Body of pancreas (tissue), 4 donors: Measurements from ENCODE around the gene PEPD. TPM values are rescaled to one million over a fixed set of nuclear protein-coding genes. Genes with fewer than 3 reads are reported as not detected.

Experiments
- ATAC-seq: fragments of 150-250 bp; one replicate; pipeline ENCODE4 v1.9.1; 2016
- DNase-seq, 4 donors: peaks; one replicate each; pipeline ENCODE4 v3.0.0-alpha.2; 2019
- H3K27ac ChIP-seq, 4 donors: fragments of 200-600 bp; sonication (generic); 1 replicate in 3 of 4; 2 replicates in 1 of 4; pipeline versions ENCODE4 v1.5.1 to v1.6.1; 2016 to 2019; ENCODE audit warnings: mild to moderate bottlenecking in 1 of 4, mixed read lengths in 1 of 4, moderate library complexity in 1 of 4
- H3K27me3 ChIP-seq, 2 donors: fragments of 200-600 bp; sonication (generic); one replicate each; pipeline ENCODE4 v1.6.0; 2016; ENCODE audit warnings: mild to moderate bottlenecking in 1 of 2
- H3K36me3 ChIP-seq, 2 donors: fragments of 200-600 bp; sonication (generic); replicated peaks in 1 of 2; 2 replicates each; pipeline ENCODE4 v1.5.1; 2016; ENCODE audit warnings: low read depth in 2 of 2; ENCODE audit not compliant: insufficient read depth in 1 of 2
- H3K4me1 ChIP-seq: fragments of 200-600 bp; sonication (generic); one replicate; pipeline ENCODE4 v1.6.0; 2016
- H3K4me3 ChIP-seq, 2 donors: fragments of 200-600 bp; sonication (generic); 1 replicate in 1 of 2; 2 replicates in 1 of 2; pipeline ENCODE4 v1.5.1; 2016 to 2019
- H3K9me3 ChIP-seq, 3 donors: fragments of 200-600 bp; sonication (generic); 1 replicate in 2 of 3; 2 replicates in 1 of 3; pipeline ENCODE4 v1.5.1; 2016
- CTCF ChIP-seq, 7 experiments: fragments of 450-650 bp in 4 of 7; fragments of 200-600 bp in 3 of 7; sonication (generic) in 3 of 7; IDR thresholded peaks; one replicate each; pipeline ENCODE4 v1.5.1; 2016 to 2019; ENCODE audit warnings: antibody characterized with exemption in 7 of 7
- POLR2A ChIP-seq, 3 donors: fragments of 450-650 bp; IDR thresholded peaks; one replicate each; pipeline ENCODE4 v1.6.1; 2016; ENCODE audit warnings: antibody characterized with exemption in 3 of 3, mild to moderate bottlenecking in 2 of 3
- WGBS, 2 donors: methylation state at CpG; one replicate each; pipeline ENCODE4 v1.1.5; 2017; 5-methylcytosine and 5-hydroxymethylcytosine counted together
- intact Hi-C: fragments of 100-400 bp; cut with DNase I; formaldehyde crosslinking; loops from one replicate; pipeline ENCODE4 v1.15.1; 2023
- total RNA-seq, 2 donors: library from RNA; depleted of rRNA; stranded (reverse); fragments of >200 nt; gene quantifications; one replicate each; pipeline ENCODE4 v1.1.0, GENCODE V29; 2016

The PEPD gene
- total RNA-seq, 2 donors from 2014 or later: 33.2 to 54.7 TPM

GRCh38 chr19:33435706-33436359 is 85.8 kb downstream of the PEPD start:
- DNase-seq (no peak), ATAC-seq (no peak)
- H3K36me3 ChIP-seq: no peaks in the 10 kb centered on the region
- H3K9me3 ChIP-seq: no peaks in the 10 kb centered on the region
- H3K27me3 ChIP-seq: no peaks in the 10 kb centered on the region
- WGBS, 2 donors: 87 to 90% methylated on average over 10 to 11 of the region's 11 CpGs
- TF ChIP-seq POLR2A (IDR thresholded peaks at IDR 0.05) (no peak), CTCF (IDR thresholded peaks at IDR 0.05) (no peak)
- no peaks in the 10 kb centered on the region for H3K4me1 ChIP-seq
- no peak overlapping the region for H3K4me3 ChIP-seq
- no peak overlapping the region for H3K27ac ChIP-seq
- intact Hi-C loops: no loop called here

GRCh38 chr19:33434886-33435705 is 86.5 kb downstream of the PEPD start:
- H3K27ac ChIP-seq: no peak overlapping the region
- DNase-seq (no peak), ATAC-seq (no peak)
- H3K36me3 ChIP-seq: no peaks in the 10 kb centered on the region
- intact Hi-C loops: loop anchor here (5.0 kb wide), 1 partner anchor 337 kb away; no protein-coding TSS in a partner anchor
- no peaks in the 10 kb centered on the region for H3K9me3 ChIP-seq
- WGBS, 2 donors: 77 to 86% methylated on average over 18 to 28 of the region's 28 CpGs
- no peaks in the 10 kb centered on the region for H3K4me1 ChIP-seq
- TF ChIP-seq POLR2A (IDR thresholded peaks at IDR 0.05): no peak
- TF ChIP-seq CTCF (IDR thresholded peaks at IDR 0.05): no peak
- no peaks in the 10 kb centered on the region for H3K27me3 ChIP-seq
- no peak overlapping the region for H3K4me3 ChIP-seq

- Histone ChIP-seq H3K27ac (no peak overlapping the region), H3K36me3 (no peaks in the 10 kb centered on the region), H3K4me1 (no peaks in the 10 kb centered on the region), H3K4me3 (no peak overlapping the region), H3K27me3 (no peaks in the 10 kb centered on the region), H3K9me3 (no peaks in the 10 kb centered on the region)
- DNase-seq (no peak), ATAC-seq (no peak)
- TF ChIP-seq CTCF (IDR thresholded peaks at IDR 0.05) (no peak), POLR2A (IDR thresholded peaks at IDR 0.05) (no peak)
- 83 to 87% methylated on average over 20 to 22 of the region's 22 CpGs for WGBS, 2 donors
- intact Hi-C loops: loop anchor here (5.0 kb wide), 1 partner anchor 338 kb away; no protein-coding TSS in a partner anchor
These were observed 87.3 kb downstream of the PEPD start for GRCh38 chr19:33434069-33434885.

- Histone ChIP-seq H3K9me3 (no peaks in the 10 kb centered on the region), H3K27ac (no peak overlapping the region), H3K27me3 (no peaks in the 10 kb centered on the region), H3K4me3 (no peak overlapping the region), H3K36me3 (no peaks in the 10 kb centered on the region), H3K4me1 (no peaks in the 10 kb centered on the region)
- DNase-seq (no peak), ATAC-seq (no peak)
- TF ChIP-seq CTCF (IDR thresholded peaks at IDR 0.05) (no peak), POLR2A (IDR thresholded peaks at IDR 0.05) (no peak)
- intact Hi-C loops: loop anchor here (5.0 kb wide), 1 partner anchor 340 kb away; no protein-coding TSS in a partner anchor
- 72 to 73% methylated on average over 14 to 16 of the region's 16 CpGs for WGBS, 2 donors
These were observed 89.0 kb downstream of the PEPD start for GRCh38 chr19:33432446-33433170.
